Upper lobe of left lung (tissue), 4 donors: ENCODE data around the gene STMND1.

ENCODE experiments used
- CTCF ChIP-seq, 6 experiments: fragments of 450-650 bp in 4 of 6; fragments of 200-600 bp in 2 of 6; sonication (generic) in 2 of 6; IDR thresholded peaks; one replicate each; pipeline ENCODE4 v1.5.1; 2016 to 2019; ENCODE audit warnings: antibody characterized with exemption in 6 of 6
- POLR2AphosphoS5 ChIP-seq, 2 donors: sonication (generic); formaldehyde crosslinking; IDR thresholded peaks; one replicate each; pipeline ENCODE4 v1.5.1; 2017; ENCODE audit warnings: antibody characterized with exemption in 2 of 2

GRCh38 chr6:17156112-17156921 is 54.5 kb downstream of the STMND1 start:
- TF ChIP-seq CTCF (IDR thresholded peaks at IDR 0.05) (peak; percentile 48 to 81 (median 70)), POLR2AphosphoS5 (IDR thresholded peaks at IDR 0.05) (no peak)
